ENCODE results near the gene FHOD1. TPM values are rescaled to one million over a fixed set of nuclear protein-coding genes. Genes with fewer than 3 reads are reported as not detected.

Gene FHOD1
- total and polyA plus RNA-seq, 2 of the 13 experiments (the other 11 are each of a cell fraction or from before 2014, with no cell fraction given) = 20.0 to 20.8 TPM

GRCh38 chr16:67277999-67278772 is 30.9 kb upstream of the FHOD1 start (continued):
- peak; percentile 39; the same call in 1 of the 2 replicates for TF ChIP-seq ZNF280B (CRISPR knock-in tag; IDR thresholded peaks at IDR 0.05; ENCODE audit: borderline replicate concordance)
- TF ChIP-seq ARHGAP35 (CRISPR knock-in tag; IDR thresholded peaks at IDR 0.05; ENCODE audit: borderline replicate concordance) = no peak
- no peak for TF ChIP-seq ZBTB21 (CRISPR knock-in tag; IDR thresholded peaks at IDR 0.05)
- TF ChIP-seq ZNF775 (CRISPR knock-in tag; IDR thresholded peaks at IDR 0.05; ENCODE audit: borderline replicate concordance) = no peak
- no peak for TF ChIP-seq TRAFD1 (CRISPR knock-in tag; IDR thresholded peaks at IDR 0.05; ENCODE audit: borderline replicate concordance)
- no peak for TF ChIP-seq ZBTB7B (CRISPR knock-in tag; IDR thresholded peaks at IDR 0.05)
- no peak for TF ChIP-seq ZNF362 (CRISPR knock-in tag; IDR thresholded peaks at IDR 0.05; ENCODE audit: borderline replicate concordance)
- TF ChIP-seq ZBTB14 (CRISPR knock-in tag; IDR thresholded peaks at IDR 0.05) = no peak
- TF ChIP-seq ZNF562 (CRISPR knock-in tag; IDR thresholded peaks at IDR 0.05; ENCODE audit: borderline replicate concordance) = no peak
- no peak for TF ChIP-seq ZNF124 (CRISPR knock-in tag; IDR thresholded peaks at IDR 0.05)
- TF ChIP-seq ZNF274 (CRISPR knock-in tag; IDR thresholded peaks at IDR 0.05) = 0 out of 2 replicates have a peak, but pooled peaks have one; percentile 17
- no peak for TF ChIP-seq YY1 (IDR thresholded peaks at IDR 0.05; ENCODE audit: insufficient read depth, insufficient replicate concordance, low read depth, low read length)
- TF ChIP-seq TMF1 (CRISPR knock-in tag; IDR thresholded peaks at IDR 0.05; ENCODE audit: low read depth) = no peak
- TF ChIP-seq ATAD3A (CRISPR knock-in tag; IDR thresholded peaks at IDR 0.05) = no peak
- 0 out of 2 replicates have a peak, but pooled peaks have one; percentile 46 for TF ChIP-seq ZBTB4 (CRISPR knock-in tag; IDR thresholded peaks at IDR 0.05; ENCODE audit: borderline replicate concordance)
- 0 out of 2 replicates have a peak, but pooled peaks have one; percentile 11 for TF ChIP-seq LBX2 (CRISPR knock-in tag; IDR thresholded peaks at IDR 0.05; ENCODE audit: borderline replicate concordance)
